ENCODE data around the gene CNNM1. TPM values are rescaled to one million over a fixed set of nuclear protein-coding genes. Genes with fewer than 3 reads are reported as not detected.

CNNM1 gene
- total RNA-seq, 1 donor from 2014 or later: 1.4 TPM

- no peak for DNase-seq (ENCODE audit: low spot score)
Measured at GRCh38 chr10:99372546-99373271, 43.6 kb downstream of the CNNM1 start.

GRCh38 chr10:99374526-99374925 lies 45.4 kb downstream of the CNNM1 start:
- DNase-seq (ENCODE audit: low spot score): no peak

GRCh38 chr10:99374972-99375371 lies 45.8 kb downstream of the CNNM1 start:
- no peak for DNase-seq (ENCODE audit: low spot score)

- no peak for DNase-seq (ENCODE audit: low spot score)
Measured at GRCh38 chr10:99375426-99375825, 46.3 kb downstream of the CNNM1 start.

- no peak for DNase-seq (ENCODE audit: low spot score)
Measured at GRCh38 chr10:99382176-99382575, 53.0 kb downstream of the CNNM1 start.

GRCh38 chr10:99387071-99387470 lies 57.9 kb downstream of the CNNM1 start:
- no peak for DNase-seq (ENCODE audit: low spot score)

GRCh38 chr10:99387541-99387940 lies 58.4 kb downstream of the CNNM1 start:
- DNase-seq (ENCODE audit: low spot score): no peak

- no peak for DNase-seq (ENCODE audit: low spot score)
Measured at GRCh38 chr10:99389729-99390480, 60.7 kb downstream of the CNNM1 start.

- no peak for DNase-seq (ENCODE audit: low spot score)
Measured at GRCh38 chr10:99391346-99391745, 62.2 kb downstream of the CNNM1 start.

- DNase-seq (ENCODE audit: low spot score): no peak
Measured at GRCh38 chr10:99393036-99393435, 63.9 kb downstream of the CNNM1 start.

GRCh38 chr10:99393683-99394082 lies 64.5 kb downstream of the CNNM1 start:
- DNase-seq (ENCODE audit: low spot score): no peak

GRCh38 chr10:99394256-99394655 lies 65.1 kb downstream of the CNNM1 start:
- no peak for DNase-seq (ENCODE audit: low spot score)

GRCh38 chr10:99394761-99395386 lies 65.7 kb downstream of the CNNM1 start:
- no peak for DNase-seq (ENCODE audit: low spot score)

GRCh38 chr10:99395750-99396445 lies 66.7 kb downstream of the CNNM1 start:
- DNase-seq (ENCODE audit: low spot score): no peak

- DNase-seq (ENCODE audit: low spot score): no peak
Measured at GRCh38 chr10:99396471-99396870, 67.3 kb downstream of the CNNM1 start.

- no peak for DNase-seq (ENCODE audit: low spot score)
Measured at GRCh38 chr10:99399664-99400063, 70.5 kb downstream of the CNNM1 start.

- no peak for DNase-seq (ENCODE audit: low spot score)
Measured at GRCh38 chr10:99403674-99404073, 74.5 kb downstream of the CNNM1 start.

- no peak for DNase-seq (ENCODE audit: low spot score)
Measured at GRCh38 chr10:99406149-99406548, 77.0 kb downstream of the CNNM1 start.

- no peak for DNase-seq (ENCODE audit: low spot score)
Measured at GRCh38 chr10:99410146-99410545, 81.0 kb downstream of the CNNM1 start.

GRCh38 chr10:99410876-99411275 lies 81.7 kb downstream of the CNNM1 start:
- no peak for DNase-seq (ENCODE audit: low spot score)

GRCh38 chr10:99411546-99411945 lies 82.4 kb downstream of the CNNM1 start:
- DNase-seq (ENCODE audit: low spot score): no peak

- DNase-seq (ENCODE audit: low spot score): no peak
Measured at GRCh38 chr10:99412099-99412498, 82.9 kb downstream of the CNNM1 start.

Measured in mucosa of gallbladder (tissue), 1 donor.